Sigmoid colon (tissue), 7 donors: ENCODE data around the gene ADARB1. TPM values are rescaled to one million over a fixed set of nuclear protein-coding genes. Genes with fewer than 3 reads are reported as not detected.

Experiments
- DNase-seq: peaks from one replicate; pipeline ENCODE4 v3.0.0-alpha.2; 2019
- H3K27ac ChIP-seq, 4 donors: fragments of 200-600 bp; sonication (generic); one replicate each; pipeline ENCODE4 v1.5.1; 2016 to 2019; ENCODE audit warnings: mild to moderate bottlenecking in 1 of 4
- H3K27me3 ChIP-seq, 3 donors: fragments of 200-600 bp; sonication (generic); one replicate each; pipeline ENCODE4 v1.5.1; 2019; ENCODE audit warnings: mild to moderate bottlenecking in 1 of 3
- H3K36me3 ChIP-seq, 4 donors: fragments of 200-600 bp; sonication (generic); one replicate each; pipeline ENCODE4 v1.5.1; 2016 to 2019
- H3K4me1 ChIP-seq, 4 donors: fragments of 200-600 bp; sonication (generic); one replicate each; pipeline ENCODE4 v1.5.1; 2017 to 2019
- H3K4me3 ChIP-seq, 4 donors: fragments of 200-600 bp; sonication (generic); one replicate each; pipeline ENCODE4 v1.5.1; 2017 to 2019; ENCODE audit warnings: mild to moderate bottlenecking in 2 of 4, moderate library complexity in 1 of 4
- H3K9me3 ChIP-seq, 4 donors: fragments of 200-600 bp in 3 of 4; sonication (generic) in 3 of 4; one replicate each; pipeline versions ENCODE4 v1.5.1 to v1.6.1; 2013 to 2019
- EP300 ChIP-seq, 4 donors: sonication (generic); formaldehyde crosslinking; IDR thresholded peaks; one replicate each; pipeline ENCODE4 v1.6.1; 2017; ENCODE audit warnings: antibody characterized with exemption in 4 of 4
- POLR2A ChIP-seq, 2 donors: fragments of 450-650 bp; IDR thresholded peaks; one replicate each; pipeline ENCODE4 v1.6.1; 2016; ENCODE audit warnings: antibody characterized with exemption in 2 of 2, mild to moderate bottlenecking in 2 of 2, moderate library complexity in 2 of 2
- POLR2AphosphoS5 ChIP-seq, 4 donors: sonication (generic); formaldehyde crosslinking; IDR thresholded peaks; one replicate each; pipeline ENCODE4 v1.6.1; 2017; ENCODE audit warnings: antibody characterized with exemption in 4 of 4
- WGBS, 2 donors: extraction: QIAGEN DNeasy Blood & Tissue Kit; methylation state at CpG; one replicate each; pipeline ENCODE4 v1.1.7; 2013; 5-methylcytosine and 5-hydroxymethylcytosine counted together
- intact Hi-C: fragments of 100-400 bp; cut with DNase I; formaldehyde crosslinking; loops from one replicate; pipeline ENCODE4 v1.15.1; 2023
- polyA plus RNA-seq, 3 donors: library from polyadenylated mRNA; stranded (reverse); fragments of 200-250 nt; gene quantifications; one replicate each; pipeline ENCODE4 v1.2.3, GENCODE V29; 2013
- total RNA-seq, 4 donors: library from RNA; depleted of rRNA; stranded (reverse); fragments of >200 nt; gene quantifications; one replicate each; pipeline ENCODE4 v1.1.0, GENCODE V29; 2016
- TF ChIP-seq, protein P1 (sequence below), 4 experiments: fragments of 450-650 bp in 3 of 4; fragments of 200-600 bp in 1 of 4; IDR thresholded peaks; one replicate each; pipeline ENCODE4 v1.5.1; 2016 to 2019; ENCODE audit warnings: antibody characterized with exemption in 4 of 4, mild to moderate bottlenecking in 3 of 4, moderate library complexity in 2 of 4
- donor health status: healthy with polysubstance abuse.
- donor health status: Bipolar disorder and iron deficiency.
- donor health status: healthy.

Gene ADARB1
- total and polyA plus RNA-seq, 7 donors, result 0.92 to 102 (median 41.3) TPM

- Histone ChIP-seq H3K9me3 (no peaks in the 10 kb centered on the region), H3K36me3 (no peaks in the 10 kb centered on the region), H3K4me1 (peaks cover 0 to 63% (median 49%) of the 10 kb centered on the region in 4 donors), H3K4me3 (no peak overlapping the region), H3K27me3 (no peaks in the 10 kb centered on the region), H3K27ac (no peak overlapping the region)
- intact Hi-C loops, result no loop called here
- TF ChIP-seq POLR2AphosphoS5 (IDR thresholded peaks at IDR 0.05) (no peak), POLR2A (IDR thresholded peaks at IDR 0.05) (no peak), EP300 (IDR thresholded peaks at IDR 0.05) (no peak)
- TF ChIP-seq, protein P1, sequence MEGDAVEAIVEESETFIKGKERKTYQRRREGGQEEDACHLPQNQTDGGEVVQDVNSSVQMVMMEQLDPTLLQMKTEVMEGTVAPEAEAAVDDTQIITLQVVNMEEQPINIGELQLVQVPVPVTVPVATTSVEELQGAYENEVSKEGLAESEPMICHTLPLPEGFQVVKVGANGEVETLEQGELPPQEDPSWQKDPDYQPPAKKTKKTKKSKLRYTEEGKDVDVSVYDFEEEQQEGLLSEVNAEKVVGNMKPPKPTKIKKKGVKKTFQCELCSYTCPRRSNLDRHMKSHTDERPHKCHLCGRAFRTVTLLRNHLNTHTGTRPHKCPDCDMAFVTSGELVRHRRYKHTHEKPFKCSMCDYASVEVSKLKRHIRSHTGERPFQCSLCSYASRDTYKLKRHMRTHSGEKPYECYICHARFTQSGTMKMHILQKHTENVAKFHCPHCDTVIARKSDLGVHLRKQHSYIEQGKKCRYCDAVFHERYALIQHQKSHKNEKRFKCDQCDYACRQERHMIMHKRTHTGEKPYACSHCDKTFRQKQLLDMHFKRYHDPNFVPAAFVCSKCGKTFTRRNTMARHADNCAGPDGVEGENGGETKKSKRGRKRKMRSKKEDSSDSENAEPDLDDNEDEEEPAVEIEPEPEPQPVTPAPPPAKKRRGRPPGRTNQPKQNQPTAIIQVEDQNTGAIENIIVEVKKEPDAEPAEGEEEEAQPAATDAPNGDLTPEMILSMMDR (IDR thresholded peaks at IDR 0.05), result no peak
- DNase-seq, result no peak
- 62 to 73% methylated on average over 10 of the region's 10 CpGs for WGBS, 2 donors
Measured at GRCh38 chr21:45087022-45087823, 12.8 kb downstream of the ADARB1 start.

DNA sequence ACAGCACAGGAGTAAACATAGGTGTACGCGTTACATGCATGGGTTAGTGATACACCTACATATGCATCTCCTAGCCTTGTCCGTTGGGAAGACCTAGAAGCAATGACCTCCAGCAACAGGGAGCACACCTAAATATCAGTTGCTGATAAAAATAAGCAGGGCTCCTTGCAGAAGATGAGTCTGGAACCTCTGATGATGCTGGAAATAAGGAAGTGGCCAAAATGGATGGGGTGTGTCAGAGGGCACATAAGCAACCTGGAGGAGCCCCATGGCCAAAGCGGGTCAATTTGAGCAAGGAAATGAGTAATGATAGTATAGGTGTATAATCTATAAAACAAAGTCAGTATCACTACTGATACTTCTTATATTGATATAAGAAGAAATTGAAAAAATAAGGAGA, 13.7 kb downstream of the ADARB1 start:
- Histone ChIP-seq H3K27me3 (no peaks in the 10 kb centered on the region), H3K36me3 (no peaks in the 10 kb centered on the region), H3K9me3 (no peaks in the 10 kb centered on the region), H3K4me1 (peaks cover 0 to 63% (median 43%) of the 10 kb centered on the region in 4 donors), H3K4me3 (no peak overlapping the region), H3K27ac (no peak overlapping the region)
- no peak for TF ChIP-seq POLR2A (IDR thresholded peaks at IDR 0.05)
- TF ChIP-seq POLR2AphosphoS5 (IDR thresholded peaks at IDR 0.05), result no peak
- TF ChIP-seq, protein P1 (IDR thresholded peaks at IDR 0.05), result no peak
- TF ChIP-seq EP300 (IDR thresholded peaks at IDR 0.05), result no peak
- 94 to 96% methylated on average over 4 of the region's 4 CpGs for whole genome bisulfite sequencing, 2 donors
- intact Hi-C loops, result no loop called here
- no peak for DNase-seq

- Histone ChIP-seq H3K4me3 (no peak overlapping the region), H3K27me3 (no peaks in the 10 kb centered on the region), H3K36me3 (no peaks in the 10 kb centered on the region), H3K9me3 (no peaks in the 10 kb centered on the region), H3K27ac (no peak overlapping the region), H3K4me1 (peaks cover 0 to 63% (median 46%) of the 10 kb centered on the region in 4 donors)
- 92 to 93% methylated on average over 8 of the region's 8 CpGs for WGBS, 2 donors
- intact Hi-C loops, result no loop called here
- TF ChIP-seq EP300 (IDR thresholded peaks at IDR 0.05) (no peak), POLR2AphosphoS5 (IDR thresholded peaks at IDR 0.05) (no peak), POLR2A (IDR thresholded peaks at IDR 0.05) (no peak)
- DNase-seq, result no peak
Measured at GRCh38 chr21:45088729-45089128, 14.3 kb downstream of the ADARB1 start.

DNA sequence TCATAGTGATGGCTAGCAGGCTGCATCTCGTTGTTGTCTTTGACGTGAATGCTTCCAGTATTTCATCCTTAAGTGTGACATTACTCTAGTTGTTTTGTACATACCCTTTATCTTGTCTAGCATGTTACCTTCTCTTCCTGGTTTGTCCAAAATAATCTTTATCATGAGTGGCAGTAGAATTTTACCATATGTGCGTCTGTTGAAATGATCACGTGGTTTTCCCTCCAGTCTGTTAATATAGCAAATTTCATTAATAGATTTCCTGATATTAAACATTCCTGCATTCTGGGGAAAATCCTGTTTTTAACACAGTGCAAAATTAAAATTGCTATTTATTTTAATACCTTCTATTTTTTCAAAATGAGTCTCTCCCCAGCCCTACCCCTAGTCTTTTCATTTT, 15.6 kb downstream of the ADARB1 start:
- H3K4me3 ChIP-seq, result no peak overlapping the region
- no peaks in the 10 kb centered on the region for H3K9me3 ChIP-seq
- peaks cover 0 to 66% (median 50%) of the 10 kb centered on the region in 4 donors for H3K4me1 ChIP-seq
- intact Hi-C loops, result no loop called here
- 81 to 93% methylated on average over 4 of the region's 4 CpGs for WGBS, 2 donors
- H3K27ac ChIP-seq, result no peak overlapping the region
- H3K27me3 ChIP-seq, result no peaks in the 10 kb centered on the region
- TF ChIP-seq, protein P1 (IDR thresholded peaks at IDR 0.05), result no peak
- TF ChIP-seq POLR2AphosphoS5 (IDR thresholded peaks at IDR 0.05) (no peak), POLR2A (IDR thresholded peaks at IDR 0.05) (no peak), EP300 (IDR thresholded peaks at IDR 0.05) (no peak)
- no peaks in the 10 kb centered on the region for H3K36me3 ChIP-seq
- no peak for DNase-seq

DNA sequence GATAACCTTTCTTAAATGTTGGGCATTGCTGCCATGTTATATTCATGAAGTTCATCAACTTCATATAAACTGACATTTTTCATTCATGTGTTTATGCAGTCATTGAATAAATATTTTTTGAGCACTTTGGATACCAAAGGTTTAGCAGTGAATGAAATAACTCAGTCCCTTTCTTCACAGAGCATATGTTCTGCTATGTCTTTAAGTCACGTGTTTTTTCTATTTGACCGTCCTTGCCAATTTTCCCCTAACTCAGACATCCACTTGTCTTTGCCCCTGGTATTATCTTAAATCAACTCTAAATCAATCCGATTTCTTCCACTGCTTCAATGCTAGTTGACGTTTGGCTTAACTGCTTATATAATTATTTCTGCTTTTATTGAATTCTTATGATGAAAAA, 16.6 kb downstream of the ADARB1 start:
- no peaks in the 10 kb centered on the region for H3K9me3 ChIP-seq
- no peaks in the 10 kb centered on the region for H3K36me3 ChIP-seq
- intact Hi-C loops, result no loop called here
- H3K4me1 ChIP-seq, result peaks cover 0 to 61% (median 51%) of the 10 kb centered on the region in 4 donors
- WGBS, 2 donors, result 83 to 89% methylated on average over 4 of the region's 4 CpGs
- DNase-seq, result no peak
- TF ChIP-seq, protein P1 (IDR thresholded peaks at IDR 0.05), result no peak
- no peak for TF ChIP-seq POLR2A (IDR thresholded peaks at IDR 0.05)
- no peak for TF ChIP-seq POLR2AphosphoS5 (IDR thresholded peaks at IDR 0.05)
- TF ChIP-seq EP300 (IDR thresholded peaks at IDR 0.05), result no peak
- no peak overlapping the region for H3K4me3 ChIP-seq
- H3K27ac ChIP-seq, result peak overlapping the region in 1 of 4 donors; percentile 9
- no peaks in the 10 kb centered on the region for H3K27me3 ChIP-seq
